Activated T-helper 1 cell treated with anti-CD3 and anti-CD28 coated beads, Interleukin-2, amount 50 U/mL, for 16 hours (primary cell): ENCODE results near the gene CHPF2.
A peak's percentile ranks its signal among the peaks of the same experiment; 100 is the strongest.

Source experiments
- DNase-seq, 2 donors: peaks; one replicate each; pipeline ENCODE4 v3.0.0-alpha.2; 2020; ENCODE audit warnings: low read depth in 1 of 2, low spot score in 1 of 2

The CHPF2 gene

DNA sequence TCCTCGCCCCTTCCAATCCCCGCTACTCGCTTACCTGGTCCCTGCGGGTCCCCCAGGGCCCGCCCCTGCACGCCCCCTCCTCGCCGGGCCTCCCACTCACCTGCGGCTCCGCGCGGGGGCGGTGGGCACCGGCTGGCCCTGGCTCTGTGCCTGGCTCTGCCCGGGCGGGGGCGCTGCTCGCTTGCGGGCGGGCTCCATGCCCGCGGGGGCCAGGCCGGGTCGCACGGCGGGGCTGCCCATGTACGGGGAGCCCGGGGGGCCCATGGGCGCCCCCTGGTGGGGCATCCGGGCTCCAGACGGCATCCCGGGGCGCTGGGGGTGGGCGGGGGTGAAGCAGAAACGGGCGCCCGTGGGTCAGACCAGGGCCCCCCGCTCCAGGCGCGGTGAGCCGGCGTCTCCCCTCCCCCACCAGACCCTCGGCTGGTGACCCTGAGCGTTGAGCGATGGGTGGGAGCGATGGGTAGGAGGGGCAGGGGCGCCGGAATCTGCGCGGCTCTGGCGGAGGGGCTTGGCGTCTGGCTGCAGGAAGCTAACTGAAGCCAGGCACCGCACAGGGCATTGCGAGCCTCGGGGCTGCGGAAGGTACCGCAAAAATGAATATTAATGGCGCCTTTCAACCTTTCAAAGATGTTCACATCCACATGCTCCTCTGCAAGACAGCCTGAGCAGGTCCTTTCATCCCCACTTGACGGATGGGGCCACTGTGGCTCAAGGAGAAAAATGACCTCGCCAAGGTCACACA lies 13.2 kb downstream of the CHPF2 start:
- peak; percentile 30 to 59 for DNase-seq

DNA sequence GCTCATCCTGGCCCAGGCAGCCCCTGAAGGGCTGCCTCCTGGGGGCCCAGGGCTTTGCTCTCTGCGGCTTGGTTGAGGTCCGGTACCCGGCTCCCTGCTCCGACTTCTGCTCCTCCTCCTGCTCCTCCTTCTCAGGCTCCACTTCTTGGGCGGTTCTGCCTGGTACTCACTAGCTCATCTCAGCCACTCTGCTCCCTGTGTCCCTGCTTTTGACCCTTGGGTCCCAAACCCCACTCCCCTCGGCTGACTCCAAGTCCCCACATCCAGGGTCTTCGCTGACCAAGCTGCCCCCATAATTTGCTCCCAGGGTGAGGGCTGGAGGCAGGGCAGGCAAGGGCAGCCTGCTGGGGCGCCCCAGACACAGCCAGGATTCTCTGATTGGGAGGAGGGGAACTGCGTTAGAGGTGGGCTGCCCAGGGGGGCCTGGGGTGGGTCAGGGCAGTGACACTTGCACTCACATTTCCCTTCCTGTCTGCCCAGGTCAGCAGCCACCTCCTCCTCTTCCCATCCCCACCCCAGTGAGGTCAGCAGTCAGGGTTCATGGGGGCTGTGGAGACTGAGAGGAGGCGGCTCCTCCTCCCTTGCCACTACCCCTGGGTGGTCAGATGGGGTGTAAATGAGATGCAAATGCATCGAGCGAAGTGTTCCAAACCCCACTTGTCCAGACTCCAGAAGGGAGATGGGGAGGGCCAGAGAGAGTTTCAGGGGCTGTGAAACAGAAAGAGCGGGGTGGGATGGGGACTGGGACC lies 14.0 kb downstream of the CHPF2 start:
- DNase-seq: no peak

DNA sequence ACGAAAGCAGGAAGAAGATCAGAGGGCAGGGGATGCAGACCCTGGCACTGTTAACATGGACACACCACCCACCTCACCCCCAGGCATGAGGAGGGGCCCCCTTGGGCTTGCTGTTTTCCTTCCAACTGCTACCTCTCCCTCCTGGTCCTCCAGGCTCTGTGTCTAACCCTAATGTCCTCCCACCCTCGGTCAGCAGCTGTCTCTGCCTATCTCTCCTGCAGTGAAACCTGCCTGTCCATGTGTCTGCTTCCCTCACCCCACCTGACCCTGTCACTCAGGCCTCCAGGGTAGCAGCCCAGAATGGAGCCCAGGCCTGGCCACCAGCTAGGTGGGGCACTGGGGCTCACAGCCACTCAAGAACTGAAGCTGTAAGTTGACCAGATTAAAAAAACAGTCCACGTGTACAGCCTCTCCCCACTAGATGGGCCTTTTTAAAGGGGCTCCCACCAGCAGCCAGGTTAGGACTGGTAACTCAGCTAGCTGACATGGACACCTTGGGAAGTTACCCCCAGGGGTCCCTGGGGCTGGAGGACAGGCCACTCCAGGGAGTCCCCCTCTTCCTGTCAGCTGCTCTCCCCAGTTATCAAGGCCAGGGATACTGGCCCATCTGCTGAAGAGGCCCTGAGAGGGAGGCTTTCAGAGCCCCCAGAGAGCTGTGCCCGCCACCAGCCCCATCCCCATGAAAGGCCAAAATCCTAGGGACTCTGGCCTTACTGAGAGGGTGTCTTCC lies 14.7 kb downstream of the CHPF2 start:
- DNase-seq: no peak

DNA sequence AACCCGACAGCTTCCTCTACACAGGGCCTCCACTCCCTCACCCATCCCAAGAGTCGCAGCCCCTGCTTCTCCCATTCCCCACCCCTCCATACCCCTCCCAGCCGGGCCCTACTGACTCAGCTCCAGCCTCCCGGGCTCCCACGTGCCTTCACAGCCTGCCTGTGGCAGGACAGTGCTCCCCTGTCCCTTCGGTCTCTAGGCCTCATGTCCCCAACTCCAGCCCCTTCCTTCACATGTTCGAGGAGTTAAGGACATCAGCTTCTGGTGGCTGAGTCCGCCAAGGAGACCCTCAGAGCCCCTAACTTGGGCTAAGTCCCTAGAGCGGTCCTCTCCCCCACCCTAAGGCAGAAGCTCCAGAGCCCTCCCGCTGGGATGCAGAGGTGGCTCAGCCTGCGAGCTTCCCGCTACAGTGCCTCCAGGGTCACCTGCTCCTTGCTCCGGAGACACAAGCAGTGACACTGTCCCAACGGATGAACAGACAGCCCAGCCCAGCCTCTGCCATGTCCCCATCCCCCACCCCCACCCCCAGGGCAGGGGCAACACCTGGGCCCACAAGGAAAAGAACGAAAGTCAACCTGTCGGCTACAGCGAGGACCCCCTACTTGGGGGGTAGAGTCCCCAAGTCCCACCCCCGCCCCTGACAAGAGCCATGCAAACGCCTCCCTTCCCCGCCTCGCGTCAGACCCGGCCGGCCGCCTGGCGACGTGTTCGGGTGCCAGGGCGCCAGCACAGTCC lies 15.5 kb downstream of the CHPF2 start:
- no peak for DNase-seq

DNA sequence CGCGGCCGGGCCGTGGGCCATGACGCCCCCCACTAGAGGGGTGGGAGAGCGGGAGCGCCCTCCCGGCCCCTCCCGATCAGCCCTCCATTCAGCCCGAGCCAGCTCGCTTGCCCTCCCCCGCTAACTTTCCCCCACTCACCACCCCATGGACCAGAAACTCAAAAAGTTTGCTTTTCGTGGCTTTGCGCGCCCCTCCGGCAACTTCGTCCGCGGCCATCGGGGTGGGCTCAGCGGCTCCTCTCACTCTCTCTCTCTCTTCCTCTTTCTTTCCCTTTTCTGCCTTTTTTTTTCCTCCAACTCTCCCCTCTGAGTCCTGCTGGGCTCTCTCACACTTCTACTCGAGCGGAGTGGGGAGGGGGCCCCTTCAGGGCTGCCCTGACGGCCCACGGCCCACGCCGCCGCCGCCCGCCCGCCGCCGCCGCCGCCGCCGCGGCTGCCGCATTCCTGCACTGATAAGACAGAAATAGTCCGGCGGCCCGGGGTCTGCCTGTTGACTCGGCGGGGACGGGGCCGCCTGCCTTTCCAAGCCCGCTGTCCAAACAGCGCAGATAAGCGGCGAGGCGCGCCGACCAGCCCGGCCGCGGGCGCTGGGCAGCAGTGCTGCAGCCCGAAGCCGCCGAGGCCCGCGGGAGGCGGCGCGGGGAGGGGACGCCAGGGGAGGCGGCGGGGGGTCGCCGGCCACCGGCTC lies 16.2 kb downstream of the CHPF2 start, which contains the start of gene SMARCD3:
Gene SMARCD3, minus strand, starts transcription at position 349 of the 688 bp plus-strand sequence. Its CDS starts 132 bp downstream, at position 217.
- no peak for DNase-seq

DNA sequence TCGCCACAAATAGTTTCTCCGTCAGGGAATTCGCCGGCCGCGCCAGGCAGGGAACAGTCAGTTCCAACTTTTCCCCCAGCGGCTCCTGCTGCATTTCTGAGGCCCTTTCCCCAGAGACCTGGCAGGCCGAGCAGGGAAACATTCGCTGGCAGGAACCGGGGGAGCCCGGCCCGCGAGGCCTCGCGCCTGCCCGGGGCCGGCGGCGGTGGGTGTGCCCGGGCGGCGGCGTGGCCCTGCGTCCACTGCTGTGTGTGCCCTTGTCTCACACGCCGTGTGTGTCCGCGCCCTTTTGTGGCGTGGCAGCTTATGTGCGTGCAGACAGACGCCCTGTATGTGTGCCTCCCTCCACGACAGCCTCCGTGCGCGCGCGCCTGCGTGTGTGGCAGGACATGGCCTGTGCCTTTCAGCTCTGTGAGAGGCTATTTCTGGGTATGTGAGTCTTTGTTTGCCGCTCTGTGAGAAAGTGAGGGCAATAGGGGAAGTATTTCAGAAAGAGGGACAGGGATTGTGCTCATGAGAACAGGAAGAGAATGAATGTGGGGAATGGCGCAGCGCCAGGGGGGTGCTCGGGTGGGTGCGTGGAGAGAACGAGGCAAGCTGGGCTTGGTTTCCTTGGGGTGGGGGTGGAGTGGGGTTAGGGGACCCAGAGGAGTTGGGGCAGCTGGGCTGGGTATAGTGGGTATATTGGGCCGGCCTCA lies 16.9 kb downstream of the CHPF2 start:
- no peak for DNase-seq

DNA sequence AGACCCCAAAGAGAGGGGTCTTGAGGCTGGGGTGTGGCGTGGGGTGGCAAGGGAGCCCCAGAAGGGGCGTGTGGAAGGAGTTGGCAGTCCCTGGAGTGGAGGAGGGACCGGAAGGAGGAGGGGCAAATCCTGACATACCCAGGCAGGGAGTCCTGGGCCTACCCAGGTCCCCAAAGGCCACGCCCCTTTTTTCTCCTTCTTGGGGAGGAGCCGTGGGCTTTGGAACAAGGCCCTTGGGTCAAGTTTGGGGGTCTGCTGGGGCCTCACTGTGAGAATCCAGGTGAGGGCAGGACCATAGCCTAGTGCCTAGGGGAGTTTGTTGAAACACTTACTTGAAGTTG lies 17.4 kb downstream of the CHPF2 start:
- no peak for DNase-seq

DNA sequence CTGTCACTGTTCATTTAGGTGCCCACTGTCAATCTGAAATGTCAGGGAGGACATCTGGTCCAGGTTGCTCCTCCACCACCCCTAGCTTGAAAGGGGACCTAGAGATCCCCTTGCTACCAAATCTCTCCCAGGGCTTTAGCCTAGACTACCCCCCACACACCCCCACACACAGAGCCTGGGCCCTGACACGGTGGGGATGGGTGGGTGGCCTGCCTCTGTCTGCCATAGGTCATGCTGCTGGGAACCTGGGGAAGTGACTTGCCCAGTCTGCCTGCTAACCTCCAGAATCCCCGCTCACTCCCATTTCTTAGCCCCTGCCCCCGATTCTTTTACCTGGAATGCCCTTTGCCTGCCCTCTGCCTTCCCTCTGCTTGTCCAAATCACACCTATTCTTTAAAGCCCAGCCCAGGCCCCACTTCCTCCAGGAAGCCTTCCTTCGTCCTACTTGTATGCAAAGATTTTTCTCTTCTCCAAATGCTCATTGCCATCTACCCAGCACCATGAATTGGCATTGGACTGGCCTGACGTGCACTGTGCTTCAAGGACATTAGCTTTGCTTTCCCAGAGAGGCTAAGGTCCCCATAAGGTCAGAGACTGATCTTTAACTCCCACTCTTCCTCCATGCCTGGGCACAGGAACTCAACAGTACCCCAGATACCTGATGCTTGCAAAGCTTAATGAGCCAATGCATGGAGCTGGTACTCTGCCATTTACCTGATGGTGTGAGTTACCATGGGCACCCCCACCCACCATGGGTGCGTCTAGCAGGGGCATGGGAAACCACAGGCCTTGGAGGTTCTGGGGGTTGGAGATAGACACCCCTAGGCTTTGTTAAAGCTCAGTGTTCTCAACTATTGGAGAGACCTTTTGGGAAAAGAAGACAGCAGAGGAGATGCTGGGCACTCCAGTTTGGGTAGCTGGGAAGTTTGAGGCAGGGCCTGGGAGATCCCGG lies 18.2 kb downstream of the CHPF2 start:
- DNase-seq: no peak

DNA sequence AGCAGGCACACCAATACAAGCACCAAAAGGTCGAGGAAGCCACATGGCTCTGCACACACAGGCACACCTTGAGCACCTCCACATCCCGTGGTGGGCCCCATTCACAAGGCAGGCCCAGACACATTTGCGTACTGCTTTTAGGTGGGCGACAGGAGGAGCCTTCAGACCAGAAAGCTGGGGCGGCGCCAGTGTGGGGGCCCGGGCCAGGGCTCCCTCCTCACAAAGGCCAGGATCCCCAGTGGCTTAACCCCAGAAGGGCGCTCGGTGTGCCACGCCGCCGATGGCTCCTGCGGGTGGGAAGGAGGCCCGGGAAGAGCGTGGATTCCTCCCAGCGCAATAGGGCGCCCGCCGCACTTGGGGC lies 19.0 kb downstream of the CHPF2 start:
- DNase-seq: no peak

DNA sequence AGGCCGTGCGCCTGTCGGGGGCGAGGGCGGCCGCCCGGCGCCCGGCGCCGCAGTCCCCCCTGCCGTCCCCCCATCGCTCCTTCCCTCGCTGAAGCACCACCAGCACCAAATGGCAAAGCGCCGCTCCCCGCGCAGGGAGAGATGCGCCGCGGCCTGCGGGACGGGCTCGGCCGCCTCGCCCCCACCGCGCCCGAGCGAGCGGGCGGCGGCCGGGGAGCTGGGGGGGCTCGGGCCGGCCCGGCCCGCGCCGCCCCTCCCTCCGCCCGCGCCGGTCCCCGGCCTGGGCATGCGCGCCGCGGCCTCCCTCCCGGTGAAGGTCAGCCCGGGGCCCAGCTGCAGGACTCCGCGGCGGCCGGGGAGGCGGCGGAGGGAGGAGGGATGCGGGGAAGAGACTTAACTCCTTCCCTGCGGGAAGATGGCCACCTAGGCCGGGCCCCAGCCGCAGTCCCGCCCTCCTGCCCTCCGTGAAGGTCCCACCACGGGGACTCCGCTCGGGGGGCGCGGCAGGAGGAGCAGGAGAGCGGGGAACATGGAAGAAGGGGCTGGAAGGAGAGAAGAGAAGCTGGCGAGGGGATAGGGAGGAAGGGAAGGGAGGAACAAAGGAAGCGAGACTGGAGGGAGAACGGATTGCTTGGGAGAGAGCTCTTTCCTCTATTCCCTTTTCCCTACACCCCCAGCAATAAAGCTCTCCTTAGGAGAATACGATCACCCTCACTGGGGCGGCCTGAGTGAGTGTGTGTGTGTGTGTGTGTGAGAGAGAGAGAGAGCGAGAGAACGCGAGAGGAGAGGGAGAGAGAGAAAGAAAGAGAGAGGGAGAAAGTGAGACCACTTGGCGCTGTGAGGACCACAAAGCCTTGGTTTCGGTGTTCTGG lies 19.6 kb downstream of the CHPF2 start:
- no peak for DNase-seq

DNA sequence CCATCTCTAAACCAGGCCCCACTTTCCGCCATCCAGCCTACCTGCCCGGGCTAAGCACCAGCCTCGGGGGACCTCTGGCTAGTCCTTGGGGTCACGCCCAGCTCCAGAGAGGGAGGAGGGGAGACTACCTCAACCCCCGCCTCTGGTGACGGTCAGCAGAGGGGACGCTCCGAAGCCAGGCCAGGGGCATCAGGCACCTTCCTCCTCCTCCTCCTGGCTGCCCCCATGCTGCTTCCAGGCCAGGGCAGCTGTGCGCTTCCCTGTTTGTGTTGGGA lies 20.2 kb downstream of the CHPF2 start:
- no peak for DNase-seq

DNA sequence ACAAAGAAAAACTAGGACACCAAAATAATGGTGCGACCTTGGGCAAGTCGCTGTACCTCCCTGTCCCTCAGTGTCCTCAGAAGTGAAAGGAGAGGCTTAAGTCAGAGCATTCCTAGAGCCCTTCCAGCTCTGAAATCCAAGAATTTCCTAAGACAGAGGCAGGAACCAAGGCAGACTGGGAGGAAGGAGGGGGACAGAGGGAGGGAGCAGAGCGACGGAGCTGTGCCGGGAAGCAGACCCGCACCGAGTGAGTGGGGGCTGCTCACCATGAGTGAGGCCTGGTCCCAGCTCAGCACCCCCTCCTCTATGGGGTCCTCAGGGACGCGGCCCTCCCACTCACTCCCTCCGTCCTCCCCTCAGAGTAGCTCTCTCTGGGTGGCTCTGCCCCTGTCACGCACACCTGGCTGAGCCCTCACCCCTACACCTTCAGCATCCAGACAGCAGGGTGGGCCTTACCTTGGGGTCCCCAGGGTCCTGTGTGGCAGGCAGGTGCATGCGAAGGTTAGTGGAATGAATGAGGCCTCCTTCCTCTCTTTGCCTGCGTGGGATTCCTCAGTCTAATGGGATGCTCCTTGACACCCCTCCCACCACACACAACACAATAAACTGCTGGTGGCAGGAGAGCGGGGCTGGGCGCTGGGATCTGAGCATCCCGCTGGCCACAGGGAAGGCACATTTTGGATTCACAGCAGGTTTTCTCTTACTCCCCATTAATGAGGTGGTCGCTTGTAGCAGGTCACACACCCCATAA lies 20.9 kb downstream of the CHPF2 start:
- DNase-seq: no peak

DNA sequence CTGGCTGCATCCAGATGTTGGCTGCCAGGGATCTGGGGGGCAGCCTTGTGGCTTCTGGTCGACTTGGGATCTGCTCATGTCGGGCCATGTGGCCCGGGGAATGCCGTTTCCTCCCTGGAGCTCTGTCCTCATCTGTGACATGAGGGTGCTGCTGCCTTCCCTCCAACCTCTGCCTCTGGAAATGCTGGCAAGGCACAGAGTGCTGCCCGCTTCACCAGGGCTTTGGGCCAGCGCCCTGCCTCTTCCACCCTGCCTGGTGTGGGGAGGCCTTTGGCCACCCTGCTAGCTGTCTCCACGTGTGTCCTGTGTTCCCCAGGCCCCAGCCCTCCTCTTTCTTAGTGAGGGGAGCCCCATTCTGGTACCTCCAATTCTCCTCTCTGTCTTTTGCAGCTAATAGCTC lies 22.0 kb downstream of the CHPF2 start:
- DNase-seq: no peak

DNA sequence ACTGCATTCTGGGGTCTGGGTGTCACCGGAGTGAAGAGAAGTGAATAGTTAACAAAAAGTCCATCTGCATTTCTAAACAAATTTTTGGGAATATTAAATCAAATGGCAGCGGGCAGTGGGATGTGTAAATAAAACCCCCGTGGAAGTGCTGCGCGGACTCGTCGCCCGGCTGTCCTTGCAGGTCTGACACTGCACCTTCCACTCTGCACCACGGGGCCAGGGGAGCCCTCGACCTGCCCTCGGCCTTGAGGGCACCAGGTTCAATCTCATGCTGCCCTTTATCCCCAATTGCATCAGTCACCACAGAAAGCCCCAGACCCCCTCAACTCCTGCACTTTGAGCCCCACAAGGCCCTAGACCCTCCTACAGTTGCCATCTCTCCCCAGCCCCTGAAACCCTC lies 22.6 kb downstream of the CHPF2 start:
- no peak for DNase-seq

DNA sequence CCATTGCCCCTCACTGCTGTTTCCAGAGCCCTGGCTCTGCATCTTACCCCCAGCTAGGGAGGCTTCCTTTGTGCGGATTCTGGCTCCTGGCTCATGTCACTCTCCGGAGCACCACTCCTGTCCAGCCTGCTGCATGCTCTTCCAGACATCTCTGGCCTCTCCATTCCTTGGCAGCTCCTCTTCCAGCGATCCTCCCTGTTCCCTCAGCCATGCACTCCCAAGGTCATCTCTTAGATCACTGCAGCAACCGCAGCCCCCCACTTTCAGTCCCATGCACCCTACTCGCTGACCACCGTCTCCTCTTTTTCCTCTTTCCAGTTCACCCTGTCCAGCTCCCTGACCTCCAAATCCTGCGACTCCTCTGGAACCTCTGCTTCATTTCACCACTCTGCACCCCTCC lies 23.1 kb downstream of the CHPF2 start:
- DNase-seq: no peak

DNA sequence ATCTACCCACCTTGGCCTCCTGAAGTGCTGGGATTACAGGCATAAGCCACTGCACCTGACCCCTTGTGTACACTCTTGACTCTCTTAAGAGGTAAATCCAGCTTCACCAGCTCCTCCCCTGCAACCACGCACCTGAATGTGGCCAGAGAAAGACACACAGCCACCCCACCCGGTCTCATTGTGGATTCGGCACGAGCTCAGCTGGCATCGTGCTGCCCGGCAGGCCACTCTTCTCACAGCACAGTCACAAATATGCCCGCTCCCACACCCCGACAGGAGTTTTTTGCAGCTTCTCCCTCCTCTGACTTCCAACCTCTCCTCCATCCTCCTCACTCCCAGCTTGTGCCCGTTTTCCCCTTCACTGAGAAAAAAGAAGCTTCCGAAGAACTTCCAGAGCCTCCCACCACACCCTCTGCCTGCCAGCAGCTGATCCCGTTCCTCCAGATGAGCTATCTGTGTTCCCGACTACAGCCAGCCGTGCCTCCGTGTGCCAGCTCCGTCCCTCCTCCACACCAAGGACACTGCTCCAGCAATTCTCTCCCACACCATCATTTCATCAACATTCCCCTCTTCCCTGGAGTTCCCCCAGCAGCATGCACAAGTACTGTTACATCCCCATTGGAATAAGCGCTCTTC lies 24.2 kb downstream of the CHPF2 start:
- no peak for DNase-seq

DNA sequence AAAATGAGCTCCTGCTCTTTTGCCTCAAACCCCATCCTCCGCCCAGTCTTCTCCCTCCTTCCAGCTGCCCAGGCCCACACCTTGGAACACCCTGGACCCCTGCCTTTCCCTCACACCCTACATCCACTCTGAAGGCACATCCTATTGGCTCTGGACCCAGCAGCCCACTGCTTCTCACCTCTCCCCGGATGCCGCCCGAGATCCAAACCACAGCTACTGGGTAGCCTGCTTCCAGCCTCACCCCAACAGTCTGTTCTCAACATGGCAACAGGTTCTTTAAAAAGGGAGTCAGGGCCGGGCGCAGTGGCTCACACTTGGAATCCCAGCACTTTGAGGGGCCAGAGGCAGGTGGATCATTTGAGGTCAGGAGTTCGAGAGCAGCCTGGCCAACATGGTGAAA lies 25.7 kb downstream of the CHPF2 start:
- DNase-seq: no peak
